HEK293 (cell line): ENCODE results near the gene ZBTB20.

Experiments
- CTCF ChIA-PET: fragments of 350-600 bp; formaldehyde crosslinking; extraction: SDS; loops from one replicate; lab custom pipeline; 2021; ENCODE audit warnings: antibody characterized with exemption; lab: Yijun Ruan, JAX
- POLR2A ChIA-PET: fragments of 300-600 bp; formaldehyde crosslinking; extraction: SDS; loops from one replicate; lab custom pipeline; 2020; ENCODE audit warnings: antibody characterized with exemption, inconsistent platforms; lab: Yijun Ruan, JAX
- H3K27ac ChIP-seq: fragments of 200-500 bp; sonication (Bioruptor generic); 2 replicates; pipeline ENCODE4 v1.5.1; 2014; ENCODE audit warnings: low read depth, low read length, control low read depth, inconsistent platforms; ENCODE audit errors: extremely low read depth
- H3K36me3 ChIP-seq, 2 experiments: fragments of 200-500 bp in 1 of 2; sonication (Bioruptor generic) in 1 of 2; 1 replicate in 1 of 2; 2 replicates in 1 of 2; pipeline ENCODE4 v1.5.1; 2014 to 2017; ENCODE audit warnings: inconsistent platforms in 2 of 2, low read length in 2 of 2; ENCODE audit not compliant: control insufficient read depth in 2 of 2, insufficient read depth in 1 of 2
- H3K4me1 ChIP-seq: fragments of 200-500 bp; sonication (Bioruptor generic); 2 replicates; pipeline ENCODE4 v1.5.1; 2014; ENCODE audit warnings: mild to moderate bottlenecking, low read length, inconsistent platforms; ENCODE audit not compliant: control insufficient read depth, insufficient read depth
- H3K4me3 ChIP-seq: 2 replicates; pipeline ENCODE4 v1.5.1; 2011; ENCODE audit warnings: low read depth, mild to moderate bottlenecking, control low read depth, low read length, moderate library complexity
- H3K9me3 ChIP-seq: fragments of 200-500 bp; sonication (Bioruptor generic); 2 replicates; pipeline ENCODE4 v1.5.1; 2014; ENCODE audit warnings: low read depth, low read length, inconsistent platforms; ENCODE audit not compliant: control insufficient read depth, insufficient read depth
- CTCF ChIP-seq: fragments of 450-650 bp; formaldehyde crosslinking; IDR thresholded peaks from 2 replicates; pipeline ENCODE4 v1.5.1; 2016; ENCODE audit warnings: missing biosample characterization, missing genetic modification characterization
- GLI2 ChIP-seq: fragments of 450-650 bp; formaldehyde crosslinking; IDR thresholded peaks from 2 replicates; pipeline ENCODE4; 2017; ENCODE audit warnings: missing biosample characterization, missing genetic modification characterization, low read depth, borderline replicate concordance
- KLF9 ChIP-seq: fragments of 450-650 bp; formaldehyde crosslinking; IDR thresholded peaks from 2 replicates; pipeline ENCODE4 v1.5.1; 2016; ENCODE audit warnings: missing biosample characterization, missing genetic modification characterization, low read depth
- MEIS1 ChIP-seq: sonication (generic); formaldehyde crosslinking; IDR thresholded peaks from 2 replicates; pipeline ENCODE4 v1.8.1; 2022; ENCODE audit warnings: missing genetic modification reagents, mild to moderate bottlenecking, borderline replicate concordance
- REPIN1 ChIP-seq: fragments of 450-650 bp; formaldehyde crosslinking; IDR thresholded peaks from 2 replicates; pipeline ENCODE4 v1.5.1; 2017; ENCODE audit warnings: missing biosample characterization, missing genetic modification characterization, low read depth
- SETDB1 ChIP-seq: IDR thresholded peaks from one replicate; pipeline ENCODE4 v1.6.1; 2017; ENCODE audit warnings: mild to moderate bottlenecking, low read length, moderate library complexity, mixed read lengths; ENCODE audit not compliant: insufficient read length
- ZBTB10 ChIP-seq: fragments of 450-650 bp; formaldehyde crosslinking; IDR thresholded peaks from 2 replicates; pipeline ENCODE4 v1.5.1; 2016; ENCODE audit warnings: missing biosample characterization, missing genetic modification characterization
- ZBTB21 ChIP-seq: fragments of 450-650 bp; formaldehyde crosslinking; IDR thresholded peaks from 2 replicates; pipeline ENCODE4 v1.5.1; 2017; ENCODE audit warnings: missing biosample characterization, missing genetic modification characterization
- ZFHX2 ChIP-seq: fragments of 450-650 bp; formaldehyde crosslinking; conservative IDR thresholded peaks from 2 replicates; pipeline ENCODE4 v1.5.1; 2016; ENCODE audit warnings: missing biosample characterization, missing genetic modification characterization
- ZNF140 ChIP-seq: fragments of 450-650 bp; formaldehyde crosslinking; IDR thresholded peaks from 2 replicates; pipeline ENCODE4 v1.5.1; 2016; ENCODE audit warnings: missing biosample characterization, missing genetic modification characterization
- ZNF146 ChIP-seq: fragments of 450-650 bp; formaldehyde crosslinking; IDR thresholded peaks from 2 replicates; pipeline ENCODE4 v1.5.1; 2016; ENCODE audit warnings: missing biosample characterization, missing genetic modification characterization
- ZNF155 ChIP-seq: fragments of 450-650 bp; formaldehyde crosslinking; IDR thresholded peaks from 2 replicates; pipeline ENCODE4 v1.5.1; 2016; ENCODE audit warnings: missing biosample characterization, missing genetic modification characterization
- ZNF223 ChIP-seq: fragments of 450-650 bp; formaldehyde crosslinking; IDR thresholded peaks from 2 replicates; pipeline ENCODE4 v1.5.1; 2016; ENCODE audit warnings: missing biosample characterization, missing genetic modification characterization
- ZNF266 ChIP-seq: fragments of 450-650 bp; formaldehyde crosslinking; IDR thresholded peaks from 2 replicates; pipeline ENCODE4 v1.5.1; 2016; ENCODE audit warnings: missing biosample characterization, missing genetic modification characterization, low read depth
- ZNF335 ChIP-seq: fragments of 450-650 bp; formaldehyde crosslinking; conservative IDR thresholded peaks from 2 replicates; pipeline ENCODE4 v1.5.1; 2016; ENCODE audit warnings: missing biosample characterization, missing genetic modification characterization
- ZNF416 ChIP-seq: fragments of 450-650 bp; formaldehyde crosslinking; IDR thresholded peaks from 2 replicates; pipeline ENCODE4 v1.5.1; 2016; ENCODE audit warnings: missing biosample characterization, missing genetic modification characterization
- ZNF426 ChIP-seq: fragments of 450-650 bp; formaldehyde crosslinking; IDR thresholded peaks from 2 replicates; pipeline ENCODE4 v1.5.1; 2017; ENCODE audit warnings: missing biosample characterization, missing genetic modification characterization, mild to moderate bottlenecking, inconsistent platforms, moderate library complexity
- ZNF600 ChIP-seq: fragments of 450-650 bp; formaldehyde crosslinking; IDR thresholded peaks from 2 replicates; pipeline ENCODE4 v1.5.1; 2016; ENCODE audit warnings: missing biosample characterization, missing genetic modification characterization
- ZNF624 ChIP-seq: fragments of 450-650 bp; formaldehyde crosslinking; IDR thresholded peaks from 2 replicates; pipeline ENCODE4 v1.5.1; 2017; ENCODE audit warnings: missing biosample characterization, missing genetic modification characterization
- ZNF777 ChIP-seq: fragments of 450-650 bp; formaldehyde crosslinking; IDR thresholded peaks from 2 replicates; pipeline ENCODE4 v1.5.1; 2017; ENCODE audit warnings: missing biosample characterization, missing genetic modification characterization, borderline replicate concordance
- ZSCAN30 ChIP-seq: fragments of 450-650 bp; IDR thresholded peaks from 2 replicates; pipeline ENCODE4 v1.5.1; 2018; ENCODE audit warnings: missing biosample characterization, mild to moderate bottlenecking, missing genetic modification characterization, moderate library complexity
- ZXDB ChIP-seq: fragments of 450-650 bp; formaldehyde crosslinking; IDR thresholded peaks from 2 replicates; pipeline ENCODE4 v1.5.1; 2016; ENCODE audit warnings: missing biosample characterization, missing genetic modification characterization
- TF ChIP-seq, protein P1 (sequence below): fragments of 450-650 bp; formaldehyde crosslinking; IDR thresholded peaks from 2 replicates; pipeline ENCODE4; 2016; ENCODE audit warnings: missing biosample characterization, missing genetic modification characterization

The ZBTB20 gene

DNA sequence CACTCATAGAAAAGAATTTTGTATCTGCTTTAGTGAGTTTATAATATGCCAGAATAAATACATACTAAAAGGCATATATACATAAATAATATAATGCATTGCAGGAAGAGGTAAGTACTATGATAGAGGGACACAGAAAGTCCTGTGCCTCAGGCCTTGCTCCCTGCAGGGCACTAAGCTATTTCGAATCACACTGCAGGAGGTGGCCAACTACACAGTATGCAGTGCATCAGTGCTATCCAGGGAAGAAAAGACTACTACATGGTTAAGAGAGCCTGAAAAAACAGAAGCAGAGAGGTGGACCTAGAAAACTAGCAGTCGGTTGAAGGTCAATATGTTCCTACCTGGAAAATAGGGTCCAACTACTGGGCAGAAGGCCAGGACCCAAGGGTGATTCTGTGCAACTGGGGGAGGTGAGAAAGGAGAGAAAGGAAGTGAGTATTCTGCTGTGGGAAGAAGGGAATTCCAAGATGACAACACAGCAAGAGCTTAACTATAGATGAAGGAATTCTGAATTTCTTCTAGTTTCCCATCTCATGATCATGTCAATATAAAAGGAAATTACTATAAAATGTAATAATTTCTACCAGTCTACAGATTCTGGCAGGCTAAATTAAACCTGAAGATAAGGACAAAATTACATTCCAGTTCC lies 218.0 kb downstream of the ZBTB20 start (continued):
- no peak for TF ChIP-seq ZBTB10 (tag by site-specific recombination)
- no peak for TF ChIP-seq ZNF223 (tag by site-specific recombination)
- TF ChIP-seq GLI2: no peak
- TF ChIP-seq ZNF426 (tag by site-specific recombination): no peak
- TF ChIP-seq ZSCAN30: no peak
- no peak for TF ChIP-seq MEIS1 (CRISPR knock-in tag)
- TF ChIP-seq CTCF: no peak
- no peak for TF ChIP-seq ZNF416 (tag by site-specific recombination)
- no peak for TF ChIP-seq ZXDB (tag by site-specific recombination)
- no peak for TF ChIP-seq ZNF146 (tag by site-specific recombination)
- TF ChIP-seq ZNF140 (tag by site-specific recombination): no peak

GRCh38 chr3:114904633-114905032 lies 242.5 kb downstream of the ZBTB20 start:
- H3K36me3 ChIP-seq: no peaks in the 10 kb centered on the region
- no peak overlapping the region for H3K4me3 ChIP-seq
- POLR2A ChIA-PET: no interaction called here
- CTCF ChIA-PET: no interaction called here
- H3K9me3 ChIP-seq: no peaks in the 10 kb centered on the region
- H3K4me1 ChIP-seq: no peaks in the 10 kb centered on the region
- TF ChIP-seq ZNF777 (tag by site-specific recombination) (no peak), KLF9 (tag by site-specific recombination) (no peak), ZNF266 (tag by site-specific recombination) (no peak)
- no peak overlapping the region for H3K27ac ChIP-seq

DNA sequence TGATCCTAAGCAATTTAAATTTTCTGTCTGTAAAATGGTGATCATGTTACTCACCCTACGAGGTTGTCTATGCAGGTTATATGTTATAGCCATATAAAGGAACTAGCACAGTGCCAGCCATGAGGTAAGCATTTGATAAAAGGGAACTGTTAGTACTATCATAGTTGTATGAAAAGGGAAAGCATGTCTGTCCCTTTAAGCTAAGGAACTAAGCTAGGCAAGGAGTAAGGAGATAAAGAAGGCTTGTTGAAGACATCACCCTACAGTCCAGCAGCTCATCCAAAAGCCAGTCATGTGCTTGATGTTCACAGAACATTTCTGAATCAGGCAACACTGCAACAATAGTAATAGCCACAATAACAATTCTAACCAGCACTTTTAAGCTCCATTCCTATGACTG lies 243.9 kb downstream of the ZBTB20 start:
- POLR2A ChIA-PET: no interaction called here
- Histone ChIP-seq H3K4me3 (no peak overlapping the region), H3K36me3 (no peaks in the 10 kb centered on the region), H3K27ac (no peak overlapping the region), H3K4me1 (no peaks in the 10 kb centered on the region), H3K9me3 (no peaks in the 10 kb centered on the region)
- TF ChIP-seq ZBTB21: no peak
- no peak for TF ChIP-seq ZNF624
- CTCF ChIA-PET: no interaction called here

GRCh38 chr3:114902691-114903101 lies 244.4 kb downstream of the ZBTB20 start:
- no peaks in the 10 kb centered on the region for H3K4me1 ChIP-seq
- TF ChIP-seq ZFHX2 (tag by site-specific recombination): no peak
- TF ChIP-seq REPIN1 (tag by site-specific recombination): no peak
- TF ChIP-seq ZNF600 (tag by site-specific recombination): no peak
- no peak for TF ChIP-seq SETDB1
- TF ChIP-seq ZNF155 (tag by site-specific recombination): no peak
- no peak for TF ChIP-seq ZNF335 (tag by site-specific recombination)
- TF ChIP-seq, protein P1, sequence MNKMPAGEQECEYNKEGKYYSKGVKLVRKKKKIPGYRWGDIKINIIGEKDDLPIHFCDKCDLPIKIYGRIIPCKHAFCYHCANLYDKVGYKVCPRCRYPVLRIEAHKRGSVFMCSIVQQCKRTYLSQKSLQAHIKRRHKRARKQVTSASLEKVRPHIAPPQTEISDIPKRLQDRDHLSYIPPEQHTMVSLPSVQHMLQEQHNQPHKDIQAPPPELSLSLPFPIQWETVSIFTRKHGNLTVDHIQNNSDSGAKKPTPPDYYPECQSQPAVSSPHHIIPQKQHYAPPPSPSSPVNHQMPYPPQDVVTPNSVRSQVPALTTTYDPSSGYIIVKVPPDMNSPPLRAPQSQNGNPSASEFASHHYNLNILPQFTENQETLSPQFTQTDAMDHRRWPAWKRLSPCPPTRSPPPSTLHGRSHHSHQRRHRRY: no peak
- ChIA-PET POLR2A (no interaction called here), CTCF (no interaction called here)
- no peak overlapping the region for H3K27ac ChIP-seq
- H3K9me3 ChIP-seq: no peaks in the 10 kb centered on the region
- no peaks in the 10 kb centered on the region for H3K36me3 ChIP-seq
- no peak overlapping the region for H3K4me3 ChIP-seq
